ENCODE measurements around the gene PNP.

PNP gene

DNA sequence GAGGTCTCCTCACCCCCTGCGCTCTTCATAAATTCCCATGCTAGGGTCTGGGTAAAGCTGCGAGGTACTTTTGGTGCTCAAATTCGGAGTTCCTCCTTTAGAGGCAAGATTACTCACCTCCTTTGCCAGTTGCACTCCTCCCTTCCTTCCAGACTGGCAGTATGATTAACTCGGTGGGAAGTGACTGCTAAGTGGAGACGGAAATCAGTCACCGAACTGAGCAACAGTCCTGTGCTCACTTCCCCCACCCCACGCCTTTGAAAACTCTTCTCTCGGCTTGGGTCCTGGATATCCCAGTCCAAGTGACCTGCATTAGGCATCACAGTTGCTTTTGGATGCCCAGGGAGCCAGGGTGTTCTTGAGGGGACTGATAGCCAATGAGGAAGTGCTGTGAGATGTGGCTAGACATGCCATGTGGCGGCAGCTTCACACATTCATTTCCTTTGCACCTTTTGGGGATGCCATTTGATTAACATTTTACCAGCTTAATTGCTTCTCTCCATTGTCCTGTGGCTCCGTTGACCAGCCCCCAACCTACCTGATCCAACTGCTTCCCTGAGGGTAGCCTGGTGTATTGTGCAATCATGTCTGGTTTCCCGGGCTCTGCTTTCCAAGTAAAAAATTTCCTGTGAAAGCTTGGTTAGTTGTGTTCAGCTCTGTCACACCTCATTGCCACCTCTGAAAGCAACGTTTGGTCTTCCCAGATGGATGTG lies 840 bp downstream of the PNP start:
- Histone ChIP-seq H3K4me3 (ENCODE audit: low read depth, low read length) (peak overlapping the region; percentile 71), H3K9me3 (ENCODE audit: control insufficient read depth, insufficient read depth, low read depth, low read length) (no peaks in the 10 kb centered on the region), H3K27ac (ENCODE audit: extremely low read depth, low read depth, low read length) (peak overlapping the region; percentile 84), H3K4me1 (ENCODE audit: control insufficient read depth, insufficient read depth, low read length) (peaks cover 5% of the 10 kb centered on the region), H3K36me3 (ENCODE audit: control insufficient read depth in 2 of 2, insufficient read depth in 1 of 2, low read length in 2 of 2) (peaks cover 23 to 38% of the 10 kb centered on the region in 2 experiments)
- peak; percentile 74 for TF ChIP-seq FEZF1 (tag by site-specific recombination; IDR thresholded peaks at IDR 0.05)
- TF ChIP-seq SCRT2 (tag by site-specific recombination; IDR thresholded peaks at IDR 0.05), result 0 out of 2 replicates have a peak, but pooled peaks have one; percentile 54
- no peak for TF ChIP-seq ZNF623 (tag by site-specific recombination; IDR thresholded peaks at IDR 0.05)
- TF ChIP-seq ZNF155 (tag by site-specific recombination; IDR thresholded peaks at IDR 0.05), result no peak
- TF ChIP-seq ZNF530 (tag by site-specific recombination; IDR thresholded peaks at IDR 0.05; ENCODE audit: low read depth), result no peak
- no peak for TF ChIP-seq EGR2 (tag by site-specific recombination; IDR thresholded peaks at IDR 0.05; ENCODE audit: low read depth)
- 0 out of 2 replicates have a peak, but pooled peaks have one; percentile 10 for TF ChIP-seq ZNF335 (tag by site-specific recombination; conservative IDR thresholded peaks at IDR 0.05)
- TF ChIP-seq, protein P1, sequence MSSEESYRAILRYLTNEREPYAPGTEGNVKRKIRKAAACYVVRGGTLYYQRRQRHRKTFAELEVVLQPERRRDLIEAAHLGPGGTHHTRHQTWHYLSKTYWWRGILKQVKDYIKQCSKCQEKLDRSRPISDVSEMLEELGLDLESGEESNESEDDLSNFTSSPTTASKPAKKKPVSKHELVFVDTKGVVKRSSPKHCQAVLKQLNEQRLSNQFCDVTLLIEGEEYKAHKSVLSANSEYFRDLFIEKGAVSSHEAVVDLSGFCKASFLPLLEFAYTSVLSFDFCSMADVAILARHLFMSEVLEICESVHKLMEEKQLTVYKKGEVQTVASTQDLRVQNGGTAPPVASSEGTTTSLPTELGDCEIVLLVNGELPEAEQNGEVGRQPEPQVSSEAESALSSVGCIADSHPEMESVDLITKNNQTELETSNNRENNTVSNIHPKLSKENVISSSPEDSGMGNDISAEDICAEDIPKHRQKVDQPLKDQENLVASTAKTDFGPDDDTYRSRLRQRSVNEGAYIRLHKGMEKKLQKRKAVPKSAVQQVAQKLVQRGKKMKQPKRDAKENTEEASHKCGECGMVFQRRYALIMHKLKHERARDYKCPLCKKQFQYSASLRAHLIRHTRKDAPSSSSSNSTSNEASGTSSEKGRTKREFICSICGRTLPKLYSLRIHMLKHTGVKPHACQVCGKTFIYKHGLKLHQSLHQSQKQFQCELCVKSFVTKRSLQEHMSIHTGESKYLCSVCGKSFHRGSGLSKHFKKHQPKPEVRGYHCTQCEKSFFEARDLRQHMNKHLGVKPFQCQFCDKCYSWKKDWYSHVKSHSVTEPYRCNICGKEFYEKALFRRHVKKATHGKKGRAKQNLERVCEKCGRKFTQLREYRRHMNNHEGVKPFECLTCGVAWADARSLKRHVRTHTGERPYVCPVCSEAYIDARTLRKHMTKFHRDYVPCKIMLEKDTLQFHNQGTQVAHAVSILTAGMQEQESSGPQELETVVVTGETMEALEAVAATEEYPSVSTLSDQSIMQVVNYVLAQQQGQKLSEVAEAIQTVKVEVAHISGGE (tag by site-specific recombination; conservative IDR thresholded peaks at IDR 0.05; ENCODE audit: low read depth), result 0 out of 2 replicates have a peak, but pooled peaks have one; percentile 20
- peak; percentile 61 for TF ChIP-seq ZNF366 (tag by site-specific recombination; conservative IDR thresholded peaks at IDR 0.05)
- no peak for TF ChIP-seq KLF8 (tag by site-specific recombination; IDR thresholded peaks at IDR 0.05)
- peak; percentile 59 for TF ChIP-seq ZBTB17 (tag by site-specific recombination; IDR thresholded peaks at IDR 0.05)
- ChIA-PET CTCF (interaction anchor here (1.1 kb wide), 1 partner anchor 9 kb away, joined by 4 read pairs; the partner anchor contains the start of gene PIP4P1), POLR2A (interaction anchor here (0.6 to 2.6 kb wide), 21 partner anchors 9 to 213 kb away, joined by 3 to 41 read pairs (median 3); partner anchors contain the start of genes APEX1, OSGEP, PARP2 and PIP4P1)

DNA sequence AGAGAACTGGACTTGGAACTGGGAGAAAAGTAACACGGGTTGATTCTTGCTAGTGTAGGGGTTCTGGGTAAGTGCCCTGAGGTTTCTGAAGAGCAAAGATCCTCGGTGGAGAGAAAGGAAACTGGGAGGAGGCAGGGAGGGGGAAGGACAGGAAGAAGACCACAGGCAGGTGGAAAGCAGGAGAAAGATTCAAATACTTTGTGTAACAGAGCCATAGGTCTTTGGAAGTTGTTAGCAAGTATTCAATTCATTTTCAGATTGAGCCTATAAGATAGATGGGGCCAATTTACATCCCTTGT lies 1.3 kb downstream of the PNP start:
- Histone ChIP-seq H3K36me3 (ENCODE audit: control insufficient read depth in 2 of 2, insufficient read depth in 1 of 2, low read length in 2 of 2) (peaks cover 28 to 43% of the 10 kb centered on the region in 2 experiments), H3K27ac (ENCODE audit: extremely low read depth, low read depth, low read length) (peak overlapping the region; percentile 51; the same call in 1 of the 2 replicates), H3K9me3 (ENCODE audit: control insufficient read depth, insufficient read depth, low read depth, low read length) (no peaks in the 10 kb centered on the region), H3K4me3 (ENCODE audit: low read depth, low read length) (peak overlapping the region; percentile 71), H3K4me1 (ENCODE audit: control insufficient read depth, insufficient read depth, low read length) (peaks cover 5% of the 10 kb centered on the region)
- ChIA-PET CTCF (interaction anchor here (1.1 kb wide), 1 partner anchor 9 kb away, joined by 4 read pairs; the partner anchor contains the start of gene PIP4P1), POLR2A (interaction anchor here (1.2 to 2.6 kb wide), 4 partner anchors 8 to 30 kb away, joined by 3 to 41 read pairs (median 22); partner anchors contain the start of genes APEX1, OSGEP and PIP4P1)
- TF ChIP-seq ZNF24 (tag by site-specific recombination; IDR thresholded peaks at IDR 0.05) (no peak), ZNF426 (tag by site-specific recombination; IDR thresholded peaks at IDR 0.05) (no peak), ZNF341 (tag by site-specific recombination; IDR thresholded peaks at IDR 0.05; ENCODE audit: low read depth) (peak; percentile 72), ZNF48 (tag by site-specific recombination; IDR thresholded peaks at IDR 0.05) (no peak), ZBTB7A (tag by site-specific recombination; IDR thresholded peaks at IDR 0.05; ENCODE audit: low read depth) (no peak), SCRT2 (tag by site-specific recombination; IDR thresholded peaks at IDR 0.05) (no peak), ZSCAN16 (tag by site-specific recombination; IDR thresholded peaks at IDR 0.05) (no peak), ZNF19 (tag by site-specific recombination; IDR thresholded peaks at IDR 0.05; ENCODE audit: low read depth) (no peak), ZNF76 (tag by site-specific recombination; IDR thresholded peaks at IDR 0.05; ENCODE audit: borderline replicate concordance, low read depth) (peak; percentile 80), ZNF133 (tag by site-specific recombination; IDR thresholded peaks at IDR 0.05) (no peak), OSR2 (tag by site-specific recombination; IDR thresholded peaks at IDR 0.05) (no peak), KLF8 (tag by site-specific recombination; IDR thresholded peaks at IDR 0.05) (no peak), ZBTB8A (tag by site-specific recombination; IDR thresholded peaks at IDR 0.05) (no peak), SP2 (tag by site-specific recombination; IDR thresholded peaks at IDR 0.05) (no peak), PRDM1 (tag by site-specific recombination; IDR thresholded peaks at IDR 0.05) (0 out of 2 replicates have a peak, but pooled peaks have one; percentile 25), ZNF175 (tag by site-specific recombination; IDR thresholded peaks at IDR 0.05) (no peak), ZBTB17 (tag by site-specific recombination; IDR thresholded peaks at IDR 0.05) (0 out of 2 replicates have a peak, but pooled peaks have one; percentile 5)
- TF ChIP-seq, protein P2, sequence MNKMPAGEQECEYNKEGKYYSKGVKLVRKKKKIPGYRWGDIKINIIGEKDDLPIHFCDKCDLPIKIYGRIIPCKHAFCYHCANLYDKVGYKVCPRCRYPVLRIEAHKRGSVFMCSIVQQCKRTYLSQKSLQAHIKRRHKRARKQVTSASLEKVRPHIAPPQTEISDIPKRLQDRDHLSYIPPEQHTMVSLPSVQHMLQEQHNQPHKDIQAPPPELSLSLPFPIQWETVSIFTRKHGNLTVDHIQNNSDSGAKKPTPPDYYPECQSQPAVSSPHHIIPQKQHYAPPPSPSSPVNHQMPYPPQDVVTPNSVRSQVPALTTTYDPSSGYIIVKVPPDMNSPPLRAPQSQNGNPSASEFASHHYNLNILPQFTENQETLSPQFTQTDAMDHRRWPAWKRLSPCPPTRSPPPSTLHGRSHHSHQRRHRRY (tag by site-specific recombination; IDR thresholded peaks at IDR 0.05), result no peak
- TF ChIP-seq, protein P3, sequence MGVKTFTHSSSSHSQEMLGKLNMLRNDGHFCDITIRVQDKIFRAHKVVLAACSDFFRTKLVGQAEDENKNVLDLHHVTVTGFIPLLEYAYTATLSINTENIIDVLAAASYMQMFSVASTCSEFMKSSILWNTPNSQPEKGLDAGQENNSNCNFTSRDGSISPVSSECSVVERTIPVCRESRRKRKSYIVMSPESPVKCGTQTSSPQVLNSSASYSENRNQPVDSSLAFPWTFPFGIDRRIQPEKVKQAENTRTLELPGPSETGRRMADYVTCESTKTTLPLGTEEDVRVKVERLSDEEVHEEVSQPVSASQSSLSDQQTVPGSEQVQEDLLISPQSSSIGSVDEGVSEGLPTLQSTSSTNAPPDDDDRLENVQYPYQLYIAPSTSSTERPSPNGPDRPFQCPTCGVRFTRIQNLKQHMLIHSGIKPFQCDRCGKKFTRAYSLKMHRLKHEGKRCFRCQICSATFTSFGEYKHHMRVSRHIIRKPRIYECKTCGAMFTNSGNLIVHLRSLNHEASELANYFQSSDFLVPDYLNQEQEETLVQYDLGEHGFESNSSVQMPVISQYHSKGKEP (tag by site-specific recombination; IDR thresholded peaks at IDR 0.05), result no peak
- TF ChIP-seq, protein P4, sequence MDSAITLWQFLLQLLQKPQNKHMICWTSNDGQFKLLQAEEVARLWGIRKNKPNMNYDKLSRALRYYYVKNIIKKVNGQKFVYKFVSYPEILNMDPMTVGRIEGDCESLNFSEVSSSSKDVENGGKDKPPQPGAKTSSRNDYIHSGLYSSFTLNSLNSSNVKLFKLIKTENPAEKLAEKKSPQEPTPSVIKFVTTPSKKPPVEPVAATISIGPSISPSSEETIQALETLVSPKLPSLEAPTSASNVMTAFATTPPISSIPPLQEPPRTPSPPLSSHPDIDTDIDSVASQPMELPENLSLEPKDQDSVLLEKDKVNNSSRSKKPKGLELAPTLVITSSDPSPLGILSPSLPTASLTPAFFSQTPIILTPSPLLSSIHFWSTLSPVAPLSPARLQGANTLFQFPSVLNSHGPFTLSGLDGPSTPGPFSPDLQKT (IDR thresholded peaks at IDR 0.05; ENCODE audit: borderline replicate concordance, low read depth, low read length), result no peak

All from HEK293 (cell line).